CD4-positive, alpha-beta T cell (primary cell): ENCODE measurements around the gene NR2F1-AS1. TPM values are rescaled to one million over a fixed set of nuclear protein-coding genes. Genes with fewer than 3 reads are reported as not detected.
"Not testable (repeated sequence)": the region's sequence is repeated elsewhere in the genome, so short reads cannot be mapped to it uniquely, and the experiment has no call there.

ENCODE experiments used
- ATAC-seq: fragments of 200-7000 bp; cut with Tn5 transposase; one replicate; pipeline ENCODE4 v1.10.0; 2022; ENCODE audit warnings: mild to moderate bottlenecking; ENCODE audit not compliant: poor library complexity
- CTCF ChIA-PET: fragments of 350-600 bp; sonication (Branson Sonifier 250); formaldehyde crosslinking; loops from one replicate; lab custom pipeline; 2021; ENCODE audit warnings: antibody characterized with exemption, inconsistent platforms; lab: Charles Lee
- POLR2A ChIA-PET: fragments of 350-600 bp; sonication (Branson Sonifier 250); formaldehyde crosslinking; loops from one replicate; lab custom pipeline; 2021; ENCODE audit warnings: antibody characterized with exemption, inconsistent platforms; lab: Charles Lee
- DNase-seq, 14 experiments: peaks; one replicate each; pipeline ENCODE4 v3.0.0-alpha.2; 2013 to 2020; ENCODE audit warnings: mixed read lengths in 2 of 14
- H3K27ac ChIP-seq, 2 donors: one replicate each; pipeline versions ENCODE4 v1.5.1 to v1.7.0; 2013; ENCODE audit warnings: low read length in 2 of 2, low read depth in 1 of 2, mild to moderate bottlenecking in 1 of 2
- H3K27me3 ChIP-seq, 2 experiments: 1 replicate in 1 of 2; 2 replicates in 1 of 2; pipeline versions ENCODE4 v1.6.1 to v1.7.0; 2013; ENCODE audit warnings: low read length in 2 of 2, control low read depth in 1 of 2, mild to moderate bottlenecking in 1 of 2, moderate library complexity in 1 of 2; ENCODE audit not compliant: insufficient read depth in 2 of 2, control insufficient read depth in 1 of 2
- H3K36me3 ChIP-seq: one replicate; pipeline ENCODE4 v1.6.1; 2013; ENCODE audit warnings: low read length, control low read depth; ENCODE audit not compliant: insufficient read depth
- H3K4me1 ChIP-seq: one replicate; pipeline ENCODE4 v1.6.1; 2013; ENCODE audit warnings: low read length, control low read depth; ENCODE audit not compliant: insufficient read depth
- H3K4me3 ChIP-seq: one replicate; pipeline ENCODE4 v1.5.1; 2013; ENCODE audit warnings: mild to moderate bottlenecking, low read length, moderate library complexity
- H3K9me3 ChIP-seq, 2 experiments: 1 replicate in 1 of 2; 2 replicates in 1 of 2; pipeline versions ENCODE4 v1.6.1 to v1.7.0; 2013; ENCODE audit warnings: low read length in 2 of 2, mild to moderate bottlenecking in 2 of 2, control low read depth in 1 of 2, moderate library complexity in 1 of 2; ENCODE audit not compliant: control insufficient read depth in 1 of 2, insufficient read depth in 1 of 2
- H3K27ac Mint-ChIP-seq: one replicate; pipeline ENCODE4 v1.8.0; 2020; ENCODE audit warnings: mixed read lengths
- H3K27me3 Mint-ChIP-seq: one replicate; pipeline ENCODE4 v1.8.0; 2021; ENCODE audit warnings: mixed read lengths
- H3K36me3 Mint-ChIP-seq: one replicate; pipeline ENCODE4 v1.8.0; 2021; ENCODE audit warnings: low read depth, mixed read lengths
- H3K4me1 Mint-ChIP-seq: one replicate; pipeline ENCODE4 v1.8.0; 2021; ENCODE audit warnings: low read depth, mixed read lengths
- H3K4me3 Mint-ChIP-seq: one replicate; pipeline ENCODE4 v1.8.0; 2020; ENCODE audit warnings: mild to moderate bottlenecking, mixed read lengths
- H3K9me3 Mint-ChIP-seq: one replicate; pipeline ENCODE4 v1.8.0; 2020; ENCODE audit warnings: mixed read lengths
- CTCF ChIP-seq: fragments of 200-600 bp; IDR thresholded peaks from one replicate; pipeline ENCODE4 v1.8.0; 2022; ENCODE audit warnings: antibody characterized with exemption, mild to moderate bottlenecking
- intact Hi-C, 2 experiments: fragments of 100-400 bp; cut with DNase I in 1 of 2; cut with micrococcal nuclease in 1 of 2; formaldehyde crosslinking; loops; one replicate each; pipeline versions ENCODE4 v1.15.1 to v1.9.0; 2023 to 2025; cut with DNase I, micrococcal nuclease
- total RNA-seq, 174 experiments: library from RNA in 2 of 174; stranded (reverse) in 2 of 174; gene quantifications; one replicate each; pipeline ENCODE4 v1.2.3 and lab custom pipeline; 2021 to 2026

Gene NR2F1-AS1
- total RNA-seq, 2 experiments from 2014 or later, result not detected

- peaks cover 20% of the 10 kb centered on the region for H3K4me1 Mint-ChIP-seq
- no peak for TF ChIP-seq CTCF
- no peak overlapping the region for H3K27ac Mint-ChIP-seq
- Histone ChIP-seq H3K27ac (no peak overlapping the region), H3K4me1 (peaks cover 28% of the 10 kb centered on the region), H3K36me3 (no peaks in the 10 kb centered on the region), H3K4me3 (no peak overlapping the region), H3K27me3 (peaks cover 40 to 78% of the 10 kb centered on the region in 2 experiments), H3K9me3 (peaks cover 0 to 21% of the 10 kb centered on the region in 2 experiments)
- H3K27me3 Mint-ChIP-seq, result peaks cover 82% of the 10 kb centered on the region
- DNase-seq, result no peak
- CTCF ChIA-PET, result no interaction called here
- ATAC-seq, result no peak
- no peaks in the 10 kb centered on the region for H3K9me3 Mint-ChIP-seq
- POLR2A ChIA-PET, result no interaction called here
- intact Hi-C loops, result no loop called here
- no peak overlapping the region for H3K4me3 Mint-ChIP-seq
- no peaks in the 10 kb centered on the region for H3K36me3 Mint-ChIP-seq
These were observed 13.6 kb downstream of the NR2F1-AS1 start for GRCh38 chr5:93567424-93567823.

GRCh38 chr5:93566091-93566490, 14.9 kb downstream of the NR2F1-AS1 start:
- no peaks in the 10 kb centered on the region for H3K9me3 Mint-ChIP-seq
- Histone ChIP-seq H3K4me1 (peaks cover 15% of the 10 kb centered on the region), H3K27ac (no peak overlapping the region), H3K36me3 (no peaks in the 10 kb centered on the region), H3K27me3 (peaks cover 26 to 64% of the 10 kb centered on the region in 2 experiments), H3K9me3 (peaks cover 0 to 15% of the 10 kb centered on the region in 2 experiments), H3K4me3 (no peak overlapping the region)
- intact Hi-C loops, result no loop called here
- peaks cover 68% of the 10 kb centered on the region for H3K27me3 Mint-ChIP-seq
- POLR2A ChIA-PET, result no interaction called here
- no peak overlapping the region for H3K27ac Mint-ChIP-seq
- no peak for TF ChIP-seq CTCF
- no peak for ATAC-seq
- no peak overlapping the region for H3K4me3 Mint-ChIP-seq
- CTCF ChIA-PET, result no interaction called here
- no peak for DNase-seq
- no peaks in the 10 kb centered on the region for H3K36me3 Mint-ChIP-seq
- peaks cover 10% of the 10 kb centered on the region for H3K4me1 Mint-ChIP-seq

- no peaks in the 10 kb centered on the region for H3K36me3 Mint-ChIP-seq
- intact Hi-C loops, result no loop called here
- peaks cover 0 to 2% of the 10 kb centered on the region in 2 experiments for H3K9me3 ChIP-seq
- no peaks in the 10 kb centered on the region for H3K4me1 Mint-ChIP-seq
- ATAC-seq (no peak), DNase-seq (no peak)
- ChIA-PET POLR2A (no interaction called here), CTCF (no interaction called here)
- no peak overlapping the region for H3K27ac ChIP-seq
- H3K4me1 ChIP-seq, result no peaks in the 10 kb centered on the region
- no peak overlapping the region for H3K4me3 ChIP-seq
- TF ChIP-seq CTCF, result no peak
- peaks cover 0 to 6% of the 10 kb centered on the region in 2 experiments for H3K27me3 ChIP-seq
- no peak overlapping the region for H3K27ac Mint-ChIP-seq
- no peak overlapping the region for H3K4me3 Mint-ChIP-seq
- no peaks in the 10 kb centered on the region for H3K9me3 Mint-ChIP-seq
- H3K36me3 ChIP-seq, result no peaks in the 10 kb centered on the region
- peaks cover 44% of the 10 kb centered on the region for H3K27me3 Mint-ChIP-seq
These were observed 23.9 kb downstream of the NR2F1-AS1 start for GRCh38 chr5:93557021-93557604.

- H3K27ac ChIP-seq, H3K4me1 ChIP-seq, H3K9me3 ChIP-seq, H3K4me3 Mint-ChIP-seq, H3K4me1 Mint-ChIP-seq, POLR2A ChIA-PET, H3K27me3 ChIP-seq, H3K36me3 ChIP-seq, ATAC-seq, CTCF ChIA-PET, DNase-seq, H3K27ac Mint-ChIP-seq, H3K4me3 ChIP-seq, H3K9me3 Mint-ChIP-seq, H3K36me3 Mint-ChIP-seq, intact Hi-C loops: not testable (repeated sequence)
- H3K27me3 Mint-ChIP-seq, result peaks cover 54% of the 10 kb centered on the region
These were observed 31.4 kb downstream of the NR2F1-AS1 start for GRCh38 chr5:93549594-93549993.
